Lower lobe of right lung (tissue), 2 donors: Measurements from ENCODE around the gene CAMSAP1. TPM values are rescaled to one million over a fixed set of nuclear protein-coding genes. Genes with fewer than 3 reads are reported as not detected.

Experiments used
- ATAC-seq, 2 donors: fragments of 200-7000 bp; cut with Tn5 transposase; one replicate each; pipeline ENCODE4 v1.9.1; 2020 to 2022; ENCODE audit warnings: mild to moderate bottlenecking in 2 of 2, moderate library complexity in 2 of 2
- DNase-seq: peaks from one replicate; pipeline ENCODE4 v3.0.0-alpha.2; 2020
- H3K27ac ChIP-seq: fragments of 200-600 bp; one replicate; pipeline ENCODE4 v1.8.0; 2022
- H3K27me3 ChIP-seq: fragments of 200-600 bp; one replicate; pipeline ENCODE4 v1.8.0; 2022; ENCODE audit warnings: low read depth
- H3K36me3 ChIP-seq: fragments of 200-600 bp; one replicate; pipeline ENCODE4 v1.8.0; 2022; ENCODE audit warnings: mild to moderate bottlenecking
- H3K4me1 ChIP-seq: fragments of 200-600 bp; one replicate; pipeline ENCODE4 v1.8.0; 2022
- H3K4me3 ChIP-seq: fragments of 200-600 bp; one replicate; pipeline ENCODE4 v1.8.0; 2022; ENCODE audit warnings: mild to moderate bottlenecking
- H3K9me3 ChIP-seq: fragments of 200-600 bp; one replicate; pipeline ENCODE4 v1.8.0; 2022
- intact Hi-C: fragments of 100-400 bp; cut with DNase I; formaldehyde crosslinking; loops from one replicate; pipeline ENCODE4 v1.11.0; 2022
- total RNA-seq: library from RNA; stranded (reverse); fragmentation: NEBNext Ultra II Directional; extraction: Animal tissue kit (Norgen Biotek cat#: 25700); gene quantifications from one replicate; pipeline ENCODE4 v1.2.1, GENCODE V29; 2021
- TF ChIP-seq, protein P1 (sequence below): fragments of 200-600 bp; IDR thresholded peaks from one replicate; pipeline ENCODE4 v1.8.0; 2022; ENCODE audit warnings: antibody characterized with exemption, mild to moderate bottlenecking
- donor health status: DM: no; HTN: yes; CAD: no; lungs with severe emphysema.

The CAMSAP1 gene
- total RNA-seq, 1 donor from 2014 or later, result 34.4 TPM

DNA sequence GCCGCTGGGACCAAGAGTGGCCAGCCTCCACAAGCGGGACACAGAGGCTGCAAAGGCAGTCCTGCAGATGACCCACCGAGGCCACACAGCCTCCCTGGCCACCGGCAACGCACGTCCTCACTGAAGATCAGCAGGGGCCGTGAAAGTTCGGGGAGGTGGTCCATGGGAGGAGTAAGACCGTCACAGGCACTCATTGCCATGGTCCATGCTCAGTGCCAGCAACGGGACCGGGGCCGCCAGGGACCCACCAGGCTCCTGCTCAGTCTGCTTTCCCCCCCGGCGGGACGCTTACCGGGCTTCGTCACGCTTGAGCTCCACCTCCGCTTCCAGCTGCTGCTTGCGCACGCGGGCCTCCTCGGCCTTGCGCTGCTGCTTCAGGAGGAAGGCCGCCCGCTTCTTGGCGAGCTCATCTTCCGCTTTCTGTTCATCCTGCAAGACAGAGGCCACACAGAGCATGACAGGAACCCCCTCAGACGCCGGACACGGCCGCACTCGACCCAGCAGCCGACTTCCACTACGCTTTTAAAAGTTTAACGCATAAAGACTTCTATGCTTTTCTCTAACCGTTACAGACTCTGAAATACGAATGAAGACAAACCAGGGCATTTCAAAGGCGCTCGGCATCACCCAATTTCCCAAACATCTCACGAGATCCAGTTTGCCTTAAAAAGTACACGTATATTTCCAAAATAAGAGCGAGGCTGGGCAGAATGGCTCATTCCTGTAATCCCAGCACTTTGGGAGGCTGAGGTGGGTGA is 88.4 kb downstream of the CAMSAP1 start:
- TF ChIP-seq, protein P1, sequence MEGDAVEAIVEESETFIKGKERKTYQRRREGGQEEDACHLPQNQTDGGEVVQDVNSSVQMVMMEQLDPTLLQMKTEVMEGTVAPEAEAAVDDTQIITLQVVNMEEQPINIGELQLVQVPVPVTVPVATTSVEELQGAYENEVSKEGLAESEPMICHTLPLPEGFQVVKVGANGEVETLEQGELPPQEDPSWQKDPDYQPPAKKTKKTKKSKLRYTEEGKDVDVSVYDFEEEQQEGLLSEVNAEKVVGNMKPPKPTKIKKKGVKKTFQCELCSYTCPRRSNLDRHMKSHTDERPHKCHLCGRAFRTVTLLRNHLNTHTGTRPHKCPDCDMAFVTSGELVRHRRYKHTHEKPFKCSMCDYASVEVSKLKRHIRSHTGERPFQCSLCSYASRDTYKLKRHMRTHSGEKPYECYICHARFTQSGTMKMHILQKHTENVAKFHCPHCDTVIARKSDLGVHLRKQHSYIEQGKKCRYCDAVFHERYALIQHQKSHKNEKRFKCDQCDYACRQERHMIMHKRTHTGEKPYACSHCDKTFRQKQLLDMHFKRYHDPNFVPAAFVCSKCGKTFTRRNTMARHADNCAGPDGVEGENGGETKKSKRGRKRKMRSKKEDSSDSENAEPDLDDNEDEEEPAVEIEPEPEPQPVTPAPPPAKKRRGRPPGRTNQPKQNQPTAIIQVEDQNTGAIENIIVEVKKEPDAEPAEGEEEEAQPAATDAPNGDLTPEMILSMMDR, result no peak
- intact Hi-C loops, result no loop called here
- Histone ChIP-seq H3K9me3 (no peaks in the 10 kb centered on the region), H3K4me3 (no peak overlapping the region), H3K27ac (no peak overlapping the region), H3K4me1 (no peaks in the 10 kb centered on the region), H3K27me3 (no peaks in the 10 kb centered on the region), H3K36me3 (peaks cover 100% of the 10 kb centered on the region)
- DNase-seq (no peak), ATAC-seq (no peak)

DNA sequence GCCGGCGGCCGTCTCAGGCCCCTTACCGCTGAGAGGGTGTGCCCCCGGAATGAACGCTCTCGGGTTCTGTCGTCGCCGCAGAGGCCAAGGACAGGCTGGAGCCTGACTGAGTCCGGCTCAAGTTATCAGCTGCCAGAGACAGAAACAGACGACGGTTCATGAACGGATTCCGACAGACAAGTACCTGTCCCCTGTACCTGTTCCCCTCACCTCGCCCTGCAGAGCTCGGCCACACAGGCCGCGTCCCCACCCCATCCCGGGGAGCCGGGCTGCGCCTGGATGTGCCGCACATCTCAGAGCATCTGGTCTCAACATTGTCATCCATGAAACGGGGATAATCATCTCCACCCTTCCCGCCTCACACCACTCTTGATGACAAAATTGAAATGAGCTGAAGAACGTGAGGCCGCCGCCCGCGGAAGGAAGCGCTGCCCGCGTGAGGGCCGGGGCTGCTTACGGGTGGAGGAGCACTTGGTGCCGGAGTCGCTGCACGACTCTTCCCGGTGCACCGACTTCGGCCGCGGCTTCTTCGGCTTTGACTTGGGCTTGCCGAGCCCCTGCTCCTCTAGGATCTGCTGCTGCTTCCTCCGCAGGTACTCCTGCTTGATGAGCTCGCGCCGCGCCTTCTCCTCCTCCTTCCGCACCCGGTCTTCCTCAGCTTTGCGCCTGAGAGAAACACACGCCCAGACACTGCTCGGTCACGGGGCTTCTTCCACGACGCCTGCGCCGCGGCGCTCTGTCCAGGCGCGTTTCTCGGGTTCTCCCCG is 89.2 kb downstream of the CAMSAP1 start:
- no peak for ATAC-seq

DNA sequence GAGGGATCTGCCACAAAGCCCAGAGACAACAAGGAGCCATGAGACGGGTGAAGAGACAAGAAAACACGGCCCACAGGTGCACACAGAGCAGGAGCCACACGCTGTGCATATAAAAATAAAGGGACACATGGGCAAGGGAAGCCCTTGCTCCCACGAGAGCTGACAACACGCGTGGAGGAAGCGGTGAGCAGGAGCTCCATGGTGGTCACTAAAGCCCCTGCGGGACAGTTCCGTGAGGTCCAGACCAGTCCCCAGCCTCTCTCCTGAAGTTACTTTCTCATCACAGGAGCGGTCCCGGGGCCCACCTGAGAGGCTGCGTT is 90.7 kb downstream of the CAMSAP1 start:
- H3K27ac ChIP-seq, result no peak overlapping the region
- no peak for DNase-seq

More for the DNA sequence above, 89.2 kb downstream of the CAMSAP1 start:
- Histone ChIP-seq H3K36me3 (peaks cover 100% of the 10 kb centered on the region), H3K9me3 (no peaks in the 10 kb centered on the region), H3K27me3 (no peaks in the 10 kb centered on the region), H3K27ac (no peak overlapping the region), H3K4me1 (no peaks in the 10 kb centered on the region), H3K4me3 (no peak overlapping the region)
- DNase-seq, result no peak
- intact Hi-C loops, result no loop called here
- TF ChIP-seq, protein P1, result no peak

DNA sequence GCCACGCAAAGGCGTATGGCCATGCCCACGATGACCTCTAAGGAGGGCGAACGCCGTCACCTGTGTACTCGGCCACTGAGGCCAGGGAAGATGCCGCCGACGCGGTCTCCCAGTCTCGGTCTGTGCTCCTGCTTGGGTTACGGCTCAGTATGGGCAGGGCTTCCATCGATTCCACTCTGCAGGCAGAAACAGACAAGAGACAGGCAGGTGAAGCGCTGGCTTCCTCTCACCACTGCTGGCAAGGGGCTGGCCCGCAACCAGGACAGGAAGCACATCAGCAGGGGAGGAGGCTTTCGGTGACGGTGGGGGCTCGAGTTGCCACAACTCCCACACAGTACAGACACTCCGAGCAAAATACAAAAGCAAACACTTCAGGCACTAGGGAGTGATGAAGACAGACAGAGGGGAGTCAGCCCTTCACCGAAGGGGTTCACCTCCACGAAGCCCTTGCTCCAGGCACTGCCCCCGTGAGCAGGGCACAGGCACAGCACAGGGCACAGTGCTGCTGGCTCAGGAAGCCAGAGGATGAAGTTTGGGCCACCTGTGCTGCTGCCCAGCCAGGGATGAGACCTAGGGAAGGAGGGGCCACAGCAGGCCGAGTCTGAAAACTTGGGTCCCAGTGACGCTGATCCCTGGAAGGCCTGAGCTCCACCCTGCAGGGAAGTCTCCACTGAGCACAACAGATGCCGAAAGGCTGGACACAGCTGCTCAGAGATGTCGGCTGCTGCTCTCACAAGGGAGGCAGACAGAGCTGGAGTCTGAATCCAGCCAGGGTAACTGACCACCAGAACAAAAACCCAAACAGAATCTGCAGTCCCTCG is 91.3 kb downstream of the CAMSAP1 start:
- H3K9me3 ChIP-seq, result no peaks in the 10 kb centered on the region
- no peaks in the 10 kb centered on the region for H3K4me1 ChIP-seq
- no peak overlapping the region for H3K27ac ChIP-seq
- ATAC-seq (no peak), DNase-seq (no peak)
- TF ChIP-seq, protein P1, result no peak
- intact Hi-C loops, result no loop called here
- no peaks in the 10 kb centered on the region for H3K27me3 ChIP-seq
- H3K36me3 ChIP-seq, result peaks cover 100% of the 10 kb centered on the region
- H3K4me3 ChIP-seq, result no peak overlapping the region

More for the DNA sequence above, 90.7 kb downstream of the CAMSAP1 start:
- Histone ChIP-seq H3K27me3 (no peaks in the 10 kb centered on the region), H3K4me1 (no peaks in the 10 kb centered on the region), H3K4me3 (no peak overlapping the region), H3K9me3 (no peaks in the 10 kb centered on the region), H3K36me3 (peaks cover 100% of the 10 kb centered on the region)
- intact Hi-C loops, result no loop called here
- TF ChIP-seq, protein P1, result no peak
- ATAC-seq, result no peak

DNA sequence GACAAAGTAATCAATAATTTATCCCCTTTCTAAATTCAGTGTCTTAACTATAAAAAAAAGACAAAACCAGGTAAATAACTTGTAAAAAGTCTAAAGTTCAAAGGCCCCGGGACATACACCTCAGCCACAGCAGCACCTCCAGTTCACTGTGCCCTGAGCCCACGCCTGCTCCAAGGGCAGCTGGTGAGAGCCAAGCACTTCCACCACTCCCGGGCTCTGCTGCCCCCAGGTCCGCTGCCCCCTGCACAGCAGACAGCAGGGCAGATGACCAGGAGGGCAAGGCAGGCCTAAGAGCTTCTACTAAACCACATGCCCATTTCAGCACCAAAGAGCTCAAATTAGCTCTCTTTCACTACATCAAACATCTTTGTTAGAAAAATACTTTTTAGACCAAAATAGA is 91.9 kb downstream of the CAMSAP1 start:
- H3K4me1 ChIP-seq, result no peaks in the 10 kb centered on the region
- intact Hi-C loops, result no loop called here
- H3K36me3 ChIP-seq, result peaks cover 100% of the 10 kb centered on the region
- ATAC-seq (no peak), DNase-seq (no peak)
- TF ChIP-seq, protein P1, result no peak
- H3K9me3 ChIP-seq, result no peaks in the 10 kb centered on the region
- no peak overlapping the region for H3K4me3 ChIP-seq
- no peaks in the 10 kb centered on the region for H3K27me3 ChIP-seq
- no peak overlapping the region for H3K27ac ChIP-seq
